Measurements from ENCODE around the gene SERTAD1. TPM values are rescaled to one million over a fixed set of nuclear protein-coding genes. Genes with fewer than 3 reads are reported as not detected.

SERTAD1 gene
- total RNA-seq, 1 donor from 2014 or later, result 3.2 TPM

GRCh38 chr19:40422748-40423566 is 2.8 kb downstream of the SERTAD1 start:
- Mint-ChIP-seq H3K27ac (ENCODE audit: unreplicated experiment) (no peak overlapping the region), H3K9me3 (no peaks in the 10 kb centered on the region), H3K4me1 (peaks cover 36% of the 10 kb centered on the region), H3K36me3 (ENCODE audit: low read depth) (no peaks in the 10 kb centered on the region), H3K4me3 (peak overlapping the region; percentile 36), H3K27me3 (ENCODE audit: low read depth) (no peaks in the 10 kb centered on the region)
- DNase-seq (ENCODE audit: low read depth, low spot score), result no peak
- TF ChIP-seq, protein P1, sequence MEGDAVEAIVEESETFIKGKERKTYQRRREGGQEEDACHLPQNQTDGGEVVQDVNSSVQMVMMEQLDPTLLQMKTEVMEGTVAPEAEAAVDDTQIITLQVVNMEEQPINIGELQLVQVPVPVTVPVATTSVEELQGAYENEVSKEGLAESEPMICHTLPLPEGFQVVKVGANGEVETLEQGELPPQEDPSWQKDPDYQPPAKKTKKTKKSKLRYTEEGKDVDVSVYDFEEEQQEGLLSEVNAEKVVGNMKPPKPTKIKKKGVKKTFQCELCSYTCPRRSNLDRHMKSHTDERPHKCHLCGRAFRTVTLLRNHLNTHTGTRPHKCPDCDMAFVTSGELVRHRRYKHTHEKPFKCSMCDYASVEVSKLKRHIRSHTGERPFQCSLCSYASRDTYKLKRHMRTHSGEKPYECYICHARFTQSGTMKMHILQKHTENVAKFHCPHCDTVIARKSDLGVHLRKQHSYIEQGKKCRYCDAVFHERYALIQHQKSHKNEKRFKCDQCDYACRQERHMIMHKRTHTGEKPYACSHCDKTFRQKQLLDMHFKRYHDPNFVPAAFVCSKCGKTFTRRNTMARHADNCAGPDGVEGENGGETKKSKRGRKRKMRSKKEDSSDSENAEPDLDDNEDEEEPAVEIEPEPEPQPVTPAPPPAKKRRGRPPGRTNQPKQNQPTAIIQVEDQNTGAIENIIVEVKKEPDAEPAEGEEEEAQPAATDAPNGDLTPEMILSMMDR (conservative IDR thresholded peaks at IDR 0.05), result no peak

GRCh38 chr19:40421993-40422747 is 3.6 kb downstream of the SERTAD1 start:
- H3K4me1 Mint-ChIP-seq, result peaks cover 37% of the 10 kb centered on the region
- no peak for DNase-seq (ENCODE audit: low read depth, low spot score)
- H3K36me3 Mint-ChIP-seq (ENCODE audit: low read depth), result no peaks in the 10 kb centered on the region
- H3K27me3 Mint-ChIP-seq (ENCODE audit: low read depth), result no peaks in the 10 kb centered on the region
- no peaks in the 10 kb centered on the region for H3K9me3 Mint-ChIP-seq
- H3K4me3 Mint-ChIP-seq, result peak overlapping the region; percentile 36
- TF ChIP-seq, protein P1 (conservative IDR thresholded peaks at IDR 0.05), result no peak
- H3K27ac Mint-ChIP-seq (ENCODE audit: unreplicated experiment), result no peak overlapping the region

- H3K4me1 Mint-ChIP-seq, result peaks cover 37% of the 10 kb centered on the region
- no peaks in the 10 kb centered on the region for H3K27me3 Mint-ChIP-seq (ENCODE audit: low read depth)
- H3K27ac Mint-ChIP-seq (ENCODE audit: unreplicated experiment), result peak overlapping the region; percentile 35
- H3K9me3 Mint-ChIP-seq, result no peaks in the 10 kb centered on the region
- no peaks in the 10 kb centered on the region for H3K36me3 Mint-ChIP-seq (ENCODE audit: low read depth)
- TF ChIP-seq, protein P1 (conservative IDR thresholded peaks at IDR 0.05), result peak; percentile 97
- peak overlapping the region; percentile 84 for H3K4me3 Mint-ChIP-seq
- DNase-seq (ENCODE audit: low read depth, low spot score), result peak; percentile 90
Observed at GRCh38 chr19:40420766-40421765, 4.7 kb downstream of the SERTAD1 start.

GRCh38 chr19:40420451-40420765 is 5.4 kb downstream of the SERTAD1 start:
- Mint-ChIP-seq H3K4me1 (peaks cover 32% of the 10 kb centered on the region), H3K27me3 (ENCODE audit: low read depth) (no peaks in the 10 kb centered on the region), H3K4me3 (peak overlapping the region; percentile 81), H3K36me3 (ENCODE audit: low read depth) (no peaks in the 10 kb centered on the region), H3K27ac (ENCODE audit: unreplicated experiment) (peak overlapping the region; percentile 35), H3K9me3 (no peaks in the 10 kb centered on the region)
- DNase-seq (ENCODE audit: low read depth, low spot score), result no peak
- TF ChIP-seq, protein P1 (conservative IDR thresholded peaks at IDR 0.05), result no peak

- H3K36me3 Mint-ChIP-seq (ENCODE audit: low read depth), result no peaks in the 10 kb centered on the region
- no peaks in the 10 kb centered on the region for H3K27me3 Mint-ChIP-seq (ENCODE audit: low read depth)
- H3K4me3 Mint-ChIP-seq, result peak overlapping the region; percentile 73
- TF ChIP-seq, protein P1 (conservative IDR thresholded peaks at IDR 0.05), result no peak
- no peak for DNase-seq (ENCODE audit: low read depth, low spot score)
- no peak overlapping the region for H3K27ac Mint-ChIP-seq (ENCODE audit: unreplicated experiment)
- no peaks in the 10 kb centered on the region for H3K9me3 Mint-ChIP-seq
- peaks cover 29% of the 10 kb centered on the region for H3K4me1 Mint-ChIP-seq
Observed at GRCh38 chr19:40419780-40420179, 6.0 kb downstream of the SERTAD1 start.
